Stimulated activated CD4-positive, alpha-beta T cell treated with anti-CD3 and anti-CD28 coated beads, Interleukin-1b, Interleukin-23, amount 100 ng/mL, for 4 hours (primary cell): ENCODE measurements around the gene BHLHE41.

ENCODE experiments used
- DNase-seq, 2 donors: peaks; one replicate each; pipeline ENCODE4 v3.0.0-alpha.2; 2020; ENCODE audit warnings: low read depth in 2 of 2

Gene BHLHE41

DNA sequence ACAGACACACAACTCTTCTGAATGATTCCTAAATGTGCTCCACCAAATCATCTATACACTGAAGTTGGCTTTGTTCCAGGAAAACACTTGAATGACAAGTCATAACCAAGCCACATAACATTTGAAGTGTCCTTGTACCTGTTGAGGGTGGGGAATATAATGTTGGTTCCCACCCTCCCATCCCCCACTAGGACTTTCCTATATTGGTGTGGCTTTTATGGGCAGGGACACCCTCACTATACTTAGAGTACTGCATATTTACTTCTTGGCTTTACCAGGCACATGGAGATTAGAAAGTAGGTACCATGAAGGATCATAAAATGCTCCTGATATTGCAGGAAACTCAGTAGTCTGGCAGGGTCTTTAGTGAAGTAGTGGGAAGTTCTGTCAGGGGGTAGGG, 9.7 kb upstream of the BHLHE41 start:
- DNase-seq, result no peak

DNA sequence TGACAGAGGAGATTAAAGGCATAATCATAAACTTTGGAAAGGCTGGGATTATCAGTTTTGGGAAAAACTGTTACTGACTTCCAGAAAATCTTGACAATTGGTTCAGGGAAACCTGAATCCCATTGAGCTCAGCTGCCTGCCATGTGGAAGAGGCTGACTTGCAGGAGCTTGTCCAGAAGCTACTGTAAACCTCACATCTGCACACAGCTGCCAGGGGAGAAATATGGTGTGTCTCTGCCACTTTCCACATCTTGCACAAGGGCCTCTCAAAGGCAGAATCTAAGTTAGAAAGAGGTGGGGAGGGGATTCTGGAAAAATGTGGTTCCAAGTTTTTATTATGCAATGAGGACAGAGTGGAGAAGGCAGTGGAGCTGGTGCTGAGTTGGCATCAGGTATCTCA, 8.7 kb upstream of the BHLHE41 start:
- no peak for DNase-seq

DNA sequence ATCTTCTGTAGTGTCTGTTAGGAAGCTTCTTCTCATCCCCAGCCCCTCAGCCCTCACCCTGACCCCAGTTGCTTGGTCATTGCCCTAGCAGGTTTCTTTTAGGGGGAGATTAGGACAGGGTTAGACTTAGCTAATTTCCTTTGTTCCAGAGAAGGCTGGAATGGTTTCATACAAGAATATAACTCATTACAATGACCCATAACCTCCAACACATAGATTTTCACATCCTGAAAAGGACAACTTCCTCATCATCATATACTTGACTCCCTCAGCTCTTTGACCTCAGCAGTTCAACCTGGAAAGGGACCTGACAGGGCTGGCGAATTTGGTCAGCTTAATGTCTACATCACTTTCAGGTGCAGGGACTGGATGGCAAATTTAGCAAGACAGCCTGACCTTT, 8.0 kb upstream of the BHLHE41 start:
- no peak for DNase-seq

DNA sequence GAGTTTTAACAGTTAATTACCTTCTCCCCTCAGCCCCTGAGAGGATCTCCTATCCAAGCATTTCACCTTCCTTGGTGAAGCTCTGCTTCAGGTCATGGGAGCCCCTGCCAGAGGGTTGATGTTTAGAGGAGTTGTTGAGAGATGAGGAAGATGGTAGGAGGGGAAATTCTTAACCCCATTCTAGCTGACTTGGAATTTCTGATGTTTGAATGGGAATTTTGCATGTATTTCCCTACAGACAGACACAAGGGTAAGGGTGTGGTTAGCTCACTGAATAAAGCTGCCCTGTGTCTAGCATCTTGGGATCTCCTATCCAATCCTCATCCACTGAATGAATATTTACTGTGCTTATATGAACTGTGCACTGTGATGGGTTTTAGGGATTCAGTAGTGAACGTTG, 7.1 kb upstream of the BHLHE41 start:
- no peak for DNase-seq

DNA sequence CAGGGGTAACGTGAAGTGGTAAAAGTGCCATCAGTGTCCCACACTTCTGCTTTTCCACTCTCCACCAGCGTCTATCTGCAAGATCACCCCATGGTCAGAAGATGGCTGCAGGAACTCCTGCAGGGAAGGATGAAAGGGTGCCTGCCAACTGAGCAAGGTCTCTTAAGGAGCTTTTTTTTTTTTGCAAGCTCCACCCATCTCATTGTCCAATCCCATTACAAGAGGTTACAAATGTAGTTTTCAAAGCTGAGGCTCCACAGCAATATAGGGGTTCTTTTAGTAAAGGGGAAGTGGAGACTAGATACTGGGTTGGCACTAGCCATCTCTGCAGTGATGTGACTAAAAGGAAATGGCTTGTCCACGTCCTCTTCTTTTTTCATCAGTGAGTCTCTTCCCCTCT, 5.9 kb upstream of the BHLHE41 start:
- no peak for DNase-seq

DNA sequence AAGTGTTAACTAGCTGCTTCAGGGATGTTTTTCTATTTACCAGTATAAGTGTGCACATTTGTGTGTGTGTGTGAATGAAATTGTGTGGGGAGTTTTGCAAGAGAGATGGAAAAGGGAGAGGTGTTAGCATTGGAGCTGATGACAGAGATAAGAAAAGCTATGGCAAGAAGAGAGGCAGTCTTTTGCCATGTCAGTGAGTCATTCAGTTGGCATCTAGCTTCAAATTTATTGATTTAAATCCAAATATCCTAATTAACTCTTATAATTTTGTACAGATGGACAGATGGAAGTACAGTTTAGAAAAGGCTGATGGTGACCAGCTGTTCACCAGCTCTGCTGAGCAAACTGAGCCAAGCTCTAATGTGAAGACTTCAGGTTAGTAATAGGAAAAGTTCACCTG, 3.3 kb upstream of the BHLHE41 start:
- DNase-seq, result no peak

DNA sequence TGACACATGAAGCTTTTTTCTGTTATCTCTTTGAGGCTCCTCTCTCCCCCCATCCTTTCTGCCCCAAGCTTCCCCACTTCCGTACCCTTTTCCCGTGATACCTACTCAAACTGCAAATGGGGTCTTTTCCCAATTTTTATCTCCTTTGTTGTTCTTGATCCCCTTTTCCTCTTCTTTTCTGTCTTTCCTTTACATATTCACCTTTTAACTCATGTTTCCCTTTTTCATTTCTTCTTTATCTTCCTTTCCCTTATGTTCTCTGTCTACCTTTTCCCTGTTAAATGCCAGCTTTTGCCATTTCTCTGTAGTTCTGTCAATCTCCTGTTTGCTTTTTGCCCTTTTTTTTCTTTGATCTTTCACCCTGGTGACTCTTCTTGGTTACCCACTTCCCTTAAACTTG, 2.6 kb upstream of the BHLHE41 start:
- no peak for DNase-seq

DNA sequence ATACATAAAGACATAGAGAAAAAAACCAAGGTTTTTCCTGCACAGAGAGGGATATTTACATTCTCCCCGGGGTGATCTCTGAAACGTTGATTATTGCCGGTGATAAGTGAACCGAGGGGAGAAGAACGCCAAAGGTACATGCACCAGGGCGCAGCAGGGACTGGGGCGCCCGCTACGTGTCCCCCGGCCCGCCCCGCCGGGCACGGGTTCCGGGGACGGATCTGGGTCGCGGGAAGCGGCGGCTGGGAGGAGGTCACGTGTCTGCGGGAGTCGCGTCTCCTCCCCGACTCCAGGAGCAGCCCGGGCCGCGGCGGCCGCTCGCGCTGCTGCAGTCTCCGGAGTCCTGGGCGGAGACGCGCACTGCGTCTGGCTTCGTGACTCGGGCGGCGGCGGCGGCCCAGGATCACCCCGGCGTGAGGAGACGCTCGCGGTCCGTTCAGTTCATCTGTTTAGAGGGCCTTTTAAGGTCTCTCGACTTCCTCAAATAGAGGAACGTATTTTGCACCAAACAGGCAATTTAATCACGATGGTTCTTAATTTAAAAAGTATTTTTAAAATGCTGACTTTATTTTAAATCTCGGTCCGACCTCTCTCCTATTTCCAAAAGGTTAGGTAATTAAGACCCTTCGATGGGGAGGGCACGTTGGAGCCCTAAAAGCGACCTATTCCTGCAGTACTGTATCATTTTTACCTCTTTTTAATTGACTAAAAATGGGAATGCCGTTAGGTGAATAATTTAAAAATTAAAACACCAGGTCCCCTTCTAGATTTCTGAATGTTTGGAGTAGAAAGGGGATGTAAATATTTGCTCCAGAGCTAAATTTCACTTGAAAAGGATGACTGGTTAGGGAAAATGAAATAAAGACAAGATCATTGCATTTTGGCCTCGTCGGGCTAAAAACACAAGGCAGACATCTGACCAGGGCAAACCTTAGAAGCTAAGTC, 1.8 kb upstream of the BHLHE41 start:
- peak in 1 of 2 donors; percentile 18 for DNase-seq

DNA sequence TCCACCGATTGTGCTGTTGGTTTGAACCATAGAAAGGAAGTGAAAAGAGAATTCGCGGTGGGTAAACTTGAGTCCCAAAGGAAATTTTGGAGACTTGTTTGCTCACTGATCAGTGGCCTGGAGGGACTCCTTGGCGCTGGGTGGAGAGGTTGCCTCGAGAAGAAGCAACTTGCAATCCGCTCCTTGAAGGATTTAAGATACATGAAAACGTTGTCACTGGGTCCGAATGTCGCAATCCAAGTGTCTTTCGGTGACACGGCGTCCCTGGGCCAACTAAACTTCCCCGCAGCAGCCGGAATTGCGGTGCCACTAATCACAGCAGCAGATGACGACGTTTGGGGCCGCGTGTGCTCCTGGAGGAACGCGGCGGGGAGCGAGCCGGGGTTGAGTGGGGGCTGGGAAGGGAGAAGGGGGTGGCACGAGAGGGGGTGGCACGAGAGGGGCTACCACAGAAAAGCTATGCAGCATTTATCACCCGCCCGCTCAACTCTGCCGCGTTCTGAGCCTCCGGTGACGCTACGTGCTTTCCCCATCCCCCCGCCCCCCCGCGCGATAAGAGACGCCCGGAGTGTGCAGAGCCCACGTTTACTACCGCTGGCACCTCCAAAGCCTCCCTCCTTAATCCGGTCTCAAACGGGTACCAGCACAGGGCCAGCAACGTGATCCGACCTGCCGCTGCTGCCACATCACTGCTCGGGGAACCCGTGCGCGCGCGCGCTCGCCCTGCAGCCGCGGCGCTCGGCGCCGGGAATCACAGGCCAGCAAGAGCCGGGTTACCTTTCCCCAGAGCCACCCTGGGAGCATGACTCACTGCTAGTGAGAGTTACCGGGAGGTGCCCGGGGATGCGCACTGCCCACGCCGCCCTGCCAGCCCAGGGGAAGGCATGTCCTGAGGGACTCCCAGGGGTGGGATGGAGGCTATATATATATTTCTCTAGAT, 833 bp upstream of the BHLHE41 start:
- DNase-seq, result peak in 1 of 2 donors; percentile 31

DNA sequence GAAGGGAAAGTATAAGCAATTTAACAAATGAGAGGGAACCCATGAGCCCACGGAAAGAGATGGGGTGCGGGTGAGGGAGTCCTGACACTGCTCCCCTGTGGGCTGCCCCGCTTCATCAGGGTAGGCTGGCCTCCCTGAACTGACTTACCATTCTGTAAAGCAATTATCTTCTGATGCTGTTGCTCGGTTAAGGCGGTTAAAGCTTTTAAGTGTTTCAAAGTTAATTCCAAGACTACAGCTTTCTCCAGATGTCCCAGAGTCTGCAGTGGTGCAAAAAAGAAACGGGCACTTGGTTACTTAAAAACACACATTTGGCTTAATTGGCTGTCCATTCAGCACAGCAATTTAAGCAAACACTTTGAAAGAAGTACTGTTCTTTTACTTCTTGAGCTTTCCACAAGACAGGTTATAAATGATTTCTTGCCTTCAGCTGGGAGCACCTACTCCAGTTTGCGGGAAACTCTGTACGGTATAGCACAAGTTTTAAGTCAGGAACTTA, 1.3 kb downstream of the BHLHE41 start:
- no peak for DNase-seq

DNA sequence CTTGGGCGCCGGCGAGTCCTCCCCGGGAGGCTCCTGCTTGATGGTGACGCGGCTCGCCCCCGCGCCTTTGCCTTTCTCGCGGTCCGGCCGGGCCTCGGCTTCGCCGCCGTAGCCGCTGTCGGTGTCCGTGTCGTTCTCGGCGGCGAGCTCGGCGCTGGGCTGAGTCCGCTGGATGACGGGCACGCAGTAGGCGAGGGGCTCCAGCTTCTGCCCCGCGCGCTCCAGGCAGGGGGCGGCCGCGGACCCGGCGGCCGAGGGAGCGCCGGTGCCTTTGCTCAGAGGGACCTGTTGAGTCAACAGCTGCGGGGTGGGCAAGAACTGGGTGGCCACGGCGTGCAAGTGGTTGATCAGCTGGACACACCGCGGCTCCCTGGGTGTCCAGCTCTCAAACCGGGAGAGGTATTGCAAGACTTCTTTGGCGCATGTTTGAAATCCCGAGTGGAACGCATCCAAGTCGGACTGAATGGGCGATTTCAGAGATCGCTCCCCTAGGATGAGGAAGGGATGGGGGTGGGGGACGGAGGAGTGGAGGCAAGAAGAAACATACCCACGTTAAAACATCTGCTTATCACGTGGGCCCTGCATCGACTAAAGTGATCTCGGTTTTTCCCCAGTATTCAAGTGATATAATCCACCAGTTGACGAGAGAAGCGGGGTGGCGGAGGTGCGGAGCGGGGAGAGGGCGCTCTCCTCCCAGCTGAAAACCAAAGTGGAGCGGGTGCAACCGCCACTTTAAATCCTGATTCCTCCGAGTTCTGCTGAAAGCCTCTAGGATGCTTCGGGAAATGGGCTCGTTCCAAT, 2.0 kb downstream of the BHLHE41 start:
- DNase-seq, result peak in 1 of 2 donors; percentile 17

DNA sequence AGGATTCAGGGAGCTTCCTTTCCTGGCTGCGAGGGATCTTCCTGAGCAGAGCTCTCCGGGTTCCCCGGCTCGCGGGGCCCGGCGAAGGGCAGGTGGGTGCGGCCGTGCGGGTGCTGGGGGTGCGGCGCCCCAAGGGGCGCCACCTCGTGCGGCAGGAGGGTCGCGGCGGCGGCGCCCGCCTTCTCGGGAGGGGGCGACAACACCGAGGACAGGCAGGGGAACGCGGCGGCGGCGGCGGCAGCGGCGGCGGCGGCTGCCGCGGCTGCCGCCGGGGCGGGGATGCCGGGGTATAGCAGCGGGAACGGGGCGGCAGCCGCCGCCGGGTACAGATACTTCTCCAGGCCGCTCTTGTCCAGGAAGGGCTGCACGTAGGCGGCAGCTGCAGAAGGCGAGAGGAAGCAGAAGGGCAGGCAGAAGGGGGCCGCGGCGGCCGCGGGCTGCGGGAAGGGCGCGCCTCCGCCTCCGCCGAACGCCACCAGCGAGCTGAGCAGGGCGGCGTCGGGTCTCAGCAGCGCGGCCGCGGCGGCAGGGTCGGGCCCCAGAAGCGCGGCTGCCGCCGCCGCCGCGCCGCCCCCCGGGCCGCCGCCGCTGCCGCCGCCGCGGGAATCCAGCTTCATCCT, 2.7 kb downstream of the BHLHE41 start:
- peak in 1 of 2 donors; percentile 22 for DNase-seq

DNA sequence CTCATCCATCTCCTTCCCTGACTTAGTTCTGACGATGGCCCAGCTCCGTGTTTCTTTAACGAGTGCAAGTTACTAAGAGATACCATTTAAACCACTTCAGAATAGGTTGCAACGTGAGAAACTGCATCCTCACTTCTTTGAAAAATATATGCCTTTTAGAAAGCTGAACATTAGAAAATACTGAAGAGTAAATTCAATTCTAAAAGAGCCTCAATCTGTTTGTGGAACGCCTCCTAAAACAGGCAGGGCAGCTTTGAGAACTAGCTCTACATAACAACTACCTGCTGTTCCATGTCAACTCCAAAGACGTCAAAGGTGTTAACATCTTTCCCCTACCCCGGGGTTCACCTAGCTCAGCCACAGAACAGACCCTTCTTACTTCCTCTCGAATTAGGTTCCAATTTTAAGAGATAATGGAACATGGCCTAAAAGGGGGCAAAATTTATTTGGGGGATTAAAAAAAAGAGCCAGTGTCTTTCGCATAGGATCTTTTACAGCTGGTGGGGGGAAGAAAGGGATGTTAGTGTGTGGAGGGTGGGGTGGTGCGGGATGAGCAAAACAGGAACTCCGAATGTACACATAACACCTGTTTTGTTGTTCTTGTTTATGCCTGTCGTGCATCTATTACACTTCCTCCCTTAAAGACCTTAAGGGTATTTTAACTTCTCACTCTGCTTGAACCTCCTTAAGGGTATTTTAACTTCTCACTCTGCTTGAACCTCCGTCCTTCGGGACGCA, 3.3 kb downstream of the BHLHE41 start:
- DNase-seq, result no peak

DNA sequence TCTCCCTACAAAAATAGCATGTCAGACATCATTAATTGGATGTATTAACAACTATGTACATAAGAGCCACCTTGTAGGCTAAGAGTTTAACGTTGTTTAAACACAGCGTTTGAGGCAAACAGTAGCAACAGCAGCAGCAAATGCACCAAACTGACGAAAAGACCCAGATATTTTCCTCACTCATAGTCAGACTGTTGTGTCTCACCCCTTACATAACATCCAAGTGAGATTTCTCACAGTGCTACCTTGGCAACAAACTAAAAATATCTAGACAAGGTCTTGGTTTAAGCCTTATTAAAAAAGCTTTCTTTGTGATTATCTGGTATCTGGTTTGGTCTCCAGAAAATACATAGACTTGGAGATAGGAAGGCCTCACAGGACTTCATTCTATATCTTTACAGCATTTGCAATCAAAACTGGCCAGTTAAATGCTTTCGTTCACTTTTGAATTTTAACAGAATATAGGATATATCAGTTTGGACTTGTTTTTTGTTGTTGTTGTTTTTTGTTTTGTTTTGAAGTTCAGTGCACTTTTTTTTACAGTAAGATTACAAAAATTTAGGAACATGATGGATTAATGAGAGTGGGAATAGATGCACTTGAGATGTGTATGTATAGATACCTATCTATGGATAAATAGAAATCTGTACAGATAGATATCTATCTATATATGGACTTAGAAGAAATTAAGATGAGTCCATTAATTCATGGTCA, 4.1 kb downstream of the BHLHE41 start:
- DNase-seq, result no peak

DNA sequence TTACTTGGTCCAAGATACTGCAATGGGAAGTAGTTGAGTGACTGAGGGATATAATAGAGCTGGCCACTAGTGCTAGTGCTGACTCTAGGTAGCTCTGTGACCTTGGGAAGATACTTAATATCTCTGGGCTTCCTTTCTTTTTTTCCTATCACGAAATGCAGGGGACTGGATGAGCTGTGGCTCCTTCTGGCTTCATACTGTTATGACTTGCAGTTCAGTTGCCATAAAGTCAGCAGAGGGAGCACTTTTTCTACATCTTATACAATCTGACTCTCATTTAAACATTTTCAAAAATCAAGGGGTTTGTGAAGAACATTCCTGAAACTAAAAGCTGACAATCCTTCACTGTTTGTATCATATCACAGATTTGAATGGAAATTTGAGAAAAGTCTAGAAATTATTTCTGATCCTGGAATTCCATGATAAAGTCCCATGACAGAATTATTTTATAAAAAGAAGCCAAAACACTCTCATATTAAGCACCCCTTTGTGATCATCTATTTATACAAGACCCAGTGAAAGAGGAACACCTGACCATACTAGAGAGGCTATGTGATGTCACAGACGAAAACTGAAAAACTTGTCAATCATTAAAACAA, 5.3 kb downstream of the BHLHE41 start:
- DNase-seq, result no peak

DNA sequence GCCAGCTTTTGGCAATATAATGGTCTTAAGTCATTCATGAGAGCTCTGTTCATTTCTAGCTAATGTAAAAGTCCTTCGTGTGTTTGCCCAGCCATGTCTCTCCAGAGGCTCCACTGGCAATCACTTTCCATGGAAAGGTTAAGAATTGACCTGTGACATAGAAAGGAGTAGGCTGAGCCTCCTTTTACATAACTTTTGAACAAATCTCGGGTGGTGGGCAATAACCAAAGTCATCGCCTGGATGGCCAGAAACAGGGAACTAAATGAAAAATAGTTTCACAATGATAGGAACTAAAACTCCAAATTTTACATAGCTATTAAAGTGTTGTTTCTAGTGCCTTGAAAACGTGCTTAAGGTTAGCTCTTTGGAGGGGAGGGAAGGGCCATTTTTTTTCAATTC, 6.5 kb downstream of the BHLHE41 start:
- DNase-seq, result no peak

DNA sequence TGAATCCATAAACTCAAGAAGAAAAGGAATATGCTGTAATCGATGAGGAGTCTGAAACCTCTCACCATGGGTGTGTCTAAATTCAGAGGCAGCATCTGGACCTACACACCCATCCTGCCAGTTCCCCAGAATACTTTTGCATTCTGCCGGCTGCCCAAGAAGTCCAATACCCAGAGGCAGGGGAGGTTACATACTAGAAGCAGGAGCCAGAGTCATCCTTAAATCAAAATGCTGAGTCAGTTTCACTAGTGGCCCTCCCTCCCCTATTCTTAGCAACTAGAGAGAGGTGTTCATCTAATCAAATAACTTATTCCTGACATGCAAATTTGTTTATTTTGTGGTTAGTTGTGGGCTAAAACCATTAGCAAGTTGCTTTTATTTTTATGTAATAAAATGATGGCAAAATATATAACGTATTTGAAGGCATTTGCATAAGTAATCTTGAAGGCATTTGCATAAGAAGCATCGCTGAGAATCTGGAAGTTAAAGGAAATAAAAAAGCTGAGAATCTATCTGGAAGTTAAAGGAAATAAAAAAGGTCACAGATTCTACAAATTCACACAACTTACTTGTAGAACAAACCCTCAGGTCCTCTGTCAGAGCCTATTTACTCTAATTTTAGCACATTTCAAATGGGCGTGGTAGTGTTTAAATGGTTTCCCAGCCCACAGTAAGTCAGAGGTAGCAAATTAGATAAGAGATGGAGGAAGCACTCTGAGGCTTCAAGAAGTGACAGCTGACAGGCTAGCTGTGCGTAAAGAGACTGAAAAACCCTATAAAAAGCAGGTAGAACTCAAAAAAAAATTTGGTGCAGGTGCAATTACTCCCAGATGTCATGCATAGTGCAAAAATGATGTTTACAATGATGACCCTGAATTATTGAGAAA, 7.8 kb downstream of the BHLHE41 start:
- DNase-seq, result no peak

DNA sequence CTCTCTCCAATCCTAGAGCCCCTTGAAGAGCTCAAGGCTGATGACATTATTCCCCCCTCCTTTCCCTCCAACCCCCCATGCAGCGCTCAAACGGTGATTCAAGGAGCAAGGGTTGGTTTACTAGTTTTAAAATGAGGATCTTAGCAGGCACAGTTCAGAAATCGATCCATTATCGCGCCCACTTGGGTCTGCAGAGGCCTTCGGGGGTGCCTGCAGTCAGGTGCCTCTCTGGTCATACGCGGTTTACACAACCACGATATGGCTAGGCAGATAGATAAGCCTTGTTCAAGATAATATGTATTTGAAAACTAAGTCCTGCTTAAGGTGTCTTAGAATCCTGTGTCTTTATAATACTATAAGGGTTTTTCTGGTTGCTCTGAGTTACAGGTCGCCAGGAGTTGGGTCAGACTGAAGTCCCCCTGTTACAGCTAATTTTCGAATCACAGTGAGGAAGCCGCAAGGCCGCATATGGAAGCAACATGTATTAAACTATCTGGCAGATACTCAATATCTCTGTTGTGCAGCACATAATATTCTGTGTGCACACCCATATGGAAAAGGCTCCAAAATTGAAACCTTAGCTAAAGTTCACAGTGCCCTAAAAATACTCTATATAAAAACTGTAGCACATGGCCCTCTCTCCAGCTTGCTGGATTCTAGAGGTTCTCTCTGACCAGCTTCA, 10.0 kb downstream of the BHLHE41 start:
- DNase-seq, result no peak
